Right ventricle myocardium inferior (tissue), 1 donor: ENCODE measurements around the gene GFER. TPM values are rescaled to one million over a fixed set of nuclear protein-coding genes. Genes with fewer than 3 reads are reported as not detected.

Source experiments
- ATAC-seq: fragments of 200-7000 bp; cut with Tn5 transposase; one replicate; pipeline ENCODE4 v1.9.1; 2020; ENCODE audit warnings: mild to moderate bottlenecking, moderate library complexity
- DNase-seq: peaks from one replicate; pipeline ENCODE4 v3.0.0; 2021; ENCODE audit errors: missing footprints
- intact Hi-C: fragments of 100-400 bp; cut with DNase I; formaldehyde crosslinking; loops from one replicate; pipeline ENCODE4 v1.11.0; 2022
- total RNA-seq: library from RNA; stranded (reverse); fragmentation: NEBNext Ultra II Directional; extraction: Animal tissue kit (Norgen Biotek cat#: 25700); gene quantifications from one replicate; pipeline ENCODE4 v1.2.1, GENCODE V29; 2021
- donor health status: DM: no; HTN: yes; CAD: no; lungs with severe emphysema.

The GFER gene
- total RNA-seq, 1 donor from 2014 or later, result 25.8 TPM

GRCh38 chr16:1968146-1968953 is 15.6 kb upstream of the GFER start:
- no peak for ATAC-seq
- intact Hi-C loops, result no loop called here

GRCh38 chr16:1971796-1972489 is 12.1 kb upstream of the GFER start, which contains the start of gene TBL3:
Gene TBL3 (plus strand): TSS chr16:1972053. CDS start chr16:1972165, 112 bp downstream.
- intact Hi-C loops, result no loop called here
- DNase-seq, result peak; percentile 97

More at GRCh38 chr16:1968146-1968953, 15.6 kb upstream of the GFER start:
- no peak for DNase-seq

GRCh38 chr16:1972490-1972877 is 11.5 kb upstream of the GFER start:
- no peak for ATAC-seq
- intact Hi-C loops, result no loop called here
- DNase-seq, result no peak

More at GRCh38 chr16:1971796-1972489, 12.1 kb upstream of the GFER start, which contains the start of gene TBL3:
- peak; percentile 95 for ATAC-seq

GRCh38 chr16:1973461-1974156 is 10.4 kb upstream of the GFER start:
- intact Hi-C loops, result no loop called here
- DNase-seq (no peak), ATAC-seq (no peak)

GRCh38 chr16:1974157-1975070 is 9.6 kb upstream of the GFER start:
- ATAC-seq, result no peak
- DNase-seq, result no peak
- intact Hi-C loops, result no loop called here

- intact Hi-C loops, result no loop called here
- ATAC-seq (no peak), DNase-seq (no peak)
Observed at GRCh38 chr16:1975432-1976215, 8.4 kb upstream of the GFER start.

- DNase-seq, result no peak
- intact Hi-C loops, result no loop called here
- no peak for ATAC-seq
Observed at GRCh38 chr16:1976216-1976520, 7.8 kb upstream of the GFER start.

GRCh38 chr16:1976951-1977874 is 6.8 kb upstream of the GFER start:
- DNase-seq, result no peak
- intact Hi-C loops, result no loop called here
- ATAC-seq, result no peak

- DNase-seq, result no peak
- intact Hi-C loops, result no loop called here
- no peak for ATAC-seq
Observed at GRCh38 chr16:1977875-1978268, 6.1 kb upstream of the GFER start.

- DNase-seq (no peak), ATAC-seq (no peak)
- intact Hi-C loops, result no loop called here
Observed at GRCh38 chr16:1978476-1979120, 5.4 kb upstream of the GFER start.

- intact Hi-C loops, result no loop called here
- ATAC-seq (no peak), DNase-seq (peak; percentile 71)
Observed at GRCh38 chr16:1979271-1980029, 4.5 kb upstream of the GFER start.

GRCh38 chr16:1980030-1980769 is 3.8 kb upstream of the GFER start:
- intact Hi-C loops, result no loop called here
- DNase-seq (no peak), ATAC-seq (no peak)

GRCh38 chr16:1980770-1981087 is 3.3 kb upstream of the GFER start:
- ATAC-seq, result no peak
- DNase-seq, result no peak
- intact Hi-C loops, result no loop called here

GRCh38 chr16:1981398-1981836 is 2.6 kb upstream of the GFER start, which contains the start of gene NOXO1:
Gene NOXO1 (minus strand): TSS chr16:1981469. CDS start chr16:1981179, 290 bp downstream.
- DNase-seq (no peak), ATAC-seq (no peak)
- intact Hi-C loops, result no loop called here

- ATAC-seq, result no peak
- no peak for DNase-seq
Observed at GRCh38 chr16:1982013-1982433, 2.0 kb upstream of the GFER start.

More at GRCh38 chr16:1982013-1982433, 2.0 kb upstream of the GFER start:
- intact Hi-C loops, result no loop called here
